GM12875 (cell line): Measurements from ENCODE around the gene SLC25A27.
A peak's percentile ranks its signal among the peaks of the same experiment; 100 is the strongest.

Source experiments
- H3K4me3 ChIP-seq: one replicate; pipeline ENCODE4 v1.5.1; 2011; ENCODE audit warnings: low read depth, low read length, control low read depth
- TF ChIP-seq, protein P1 (sequence below): IDR thresholded peaks from 2 replicates; pipeline ENCODE4 v1.5.1; 2011; ENCODE audit warnings: low read depth, mild to moderate bottlenecking, control low read depth, inconsistent platforms, low read length, moderate library complexity, borderline replicate concordance; ENCODE audit not compliant: insufficient read depth

The SLC25A27 gene

GRCh38 chr6:46674410-46674809 is 21.6 kb downstream of the SLC25A27 start:
- TF ChIP-seq, protein P1, sequence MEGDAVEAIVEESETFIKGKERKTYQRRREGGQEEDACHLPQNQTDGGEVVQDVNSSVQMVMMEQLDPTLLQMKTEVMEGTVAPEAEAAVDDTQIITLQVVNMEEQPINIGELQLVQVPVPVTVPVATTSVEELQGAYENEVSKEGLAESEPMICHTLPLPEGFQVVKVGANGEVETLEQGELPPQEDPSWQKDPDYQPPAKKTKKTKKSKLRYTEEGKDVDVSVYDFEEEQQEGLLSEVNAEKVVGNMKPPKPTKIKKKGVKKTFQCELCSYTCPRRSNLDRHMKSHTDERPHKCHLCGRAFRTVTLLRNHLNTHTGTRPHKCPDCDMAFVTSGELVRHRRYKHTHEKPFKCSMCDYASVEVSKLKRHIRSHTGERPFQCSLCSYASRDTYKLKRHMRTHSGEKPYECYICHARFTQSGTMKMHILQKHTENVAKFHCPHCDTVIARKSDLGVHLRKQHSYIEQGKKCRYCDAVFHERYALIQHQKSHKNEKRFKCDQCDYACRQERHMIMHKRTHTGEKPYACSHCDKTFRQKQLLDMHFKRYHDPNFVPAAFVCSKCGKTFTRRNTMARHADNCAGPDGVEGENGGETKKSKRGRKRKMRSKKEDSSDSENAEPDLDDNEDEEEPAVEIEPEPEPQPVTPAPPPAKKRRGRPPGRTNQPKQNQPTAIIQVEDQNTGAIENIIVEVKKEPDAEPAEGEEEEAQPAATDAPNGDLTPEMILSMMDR = no peak
- H3K4me3 ChIP-seq = no peak overlapping the region

DNA sequence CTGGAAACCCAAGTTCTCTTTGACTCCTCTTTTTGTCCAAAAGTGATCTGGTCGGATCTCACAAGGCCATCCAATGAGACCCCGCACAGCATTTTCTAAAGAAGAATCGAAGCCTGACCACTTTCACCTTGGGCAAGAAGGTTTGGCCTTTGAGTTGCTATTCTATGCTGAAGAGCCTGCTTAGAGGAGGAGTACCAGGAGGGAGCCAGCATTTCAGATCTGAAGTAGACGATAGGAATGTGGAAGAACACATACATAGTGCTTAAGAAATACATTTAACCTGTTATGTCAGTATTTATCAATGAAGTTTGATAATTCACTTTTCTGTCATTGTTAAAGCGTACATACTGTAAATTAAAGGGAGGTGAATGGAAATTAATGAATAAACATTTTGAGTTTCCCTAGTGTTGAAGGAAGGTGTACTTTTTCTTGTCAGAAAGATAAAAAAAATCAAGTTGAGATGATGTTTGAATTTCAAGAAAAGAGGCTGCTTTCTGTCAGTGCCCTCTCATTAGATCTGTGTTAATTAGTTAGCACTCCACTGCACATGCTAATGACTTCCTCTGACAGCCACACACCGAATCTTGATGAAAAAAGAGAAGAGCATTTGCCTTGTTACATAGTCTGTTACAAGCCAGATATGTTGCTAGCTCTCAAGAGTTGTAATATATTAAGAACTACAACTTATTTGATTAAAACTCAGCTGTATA is 24.0 kb downstream of the SLC25A27 start:
- TF ChIP-seq, protein P1 = no peak
- no peak overlapping the region for H3K4me3 ChIP-seq

GRCh38 chr6:46677314-46677654 is 24.5 kb downstream of the SLC25A27 start:
- no peak overlapping the region for H3K4me3 ChIP-seq
- TF ChIP-seq, protein P1 = peak; percentile 45; the same call in 1 of the 2 replicates

DNA sequence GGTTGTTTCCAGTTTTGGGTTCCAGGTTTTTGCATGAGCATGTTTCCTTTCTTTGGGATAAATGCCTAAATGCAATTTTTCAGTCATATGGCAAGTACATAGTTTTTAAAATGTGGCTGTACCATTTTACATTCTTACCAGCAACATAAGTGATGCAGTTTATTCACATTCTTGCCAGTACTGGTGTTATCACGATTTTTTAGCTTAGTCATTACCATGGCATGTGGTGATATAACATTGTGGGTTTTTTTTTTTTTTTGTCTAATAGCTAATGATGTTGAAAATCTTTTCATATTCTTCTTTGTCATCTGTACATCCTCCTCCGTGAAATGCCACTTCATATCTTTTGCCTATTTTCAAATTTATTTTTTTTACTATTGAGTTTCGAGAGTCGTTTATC is 32.0 kb downstream of the SLC25A27 start:
- TF ChIP-seq, protein P1 = no peak

DNA sequence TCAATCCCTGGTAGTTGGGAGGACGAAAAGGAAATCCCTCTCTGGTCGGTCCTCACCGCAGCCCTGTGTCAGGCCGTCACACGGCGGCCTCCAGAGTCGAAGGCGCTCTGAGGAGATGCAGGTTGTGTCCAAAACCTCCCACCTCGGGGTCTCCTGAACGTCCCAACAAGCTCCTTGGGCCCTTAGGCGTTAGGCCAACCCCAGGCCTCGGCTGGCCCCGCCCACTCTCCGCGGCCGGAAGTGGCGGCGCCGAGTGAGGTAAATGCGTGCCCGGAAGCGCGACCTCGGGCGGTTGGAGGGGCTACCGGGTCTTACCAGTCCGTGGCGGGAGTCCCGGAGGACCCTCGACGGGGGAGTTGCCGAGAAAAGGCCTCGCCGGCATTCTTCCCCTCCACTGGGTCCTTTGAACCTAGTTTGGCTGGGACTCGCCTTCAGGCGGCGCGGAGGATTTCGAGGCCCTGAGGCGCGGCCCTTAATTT is 34.9 kb downstream of the SLC25A27 start, which contains the start of gene TDRD6:
TSS of gene TDRD6 (plus strand) at position 267 of the 479 bp plus-strand sequence. CDS start 244 bp downstream, outside the sequence.
- TF ChIP-seq, protein P1 = no peak
- no peak within 1 kb of the TSS for H3K4me3 ChIP-seq

More for the DNA sequence above, 32.0 kb downstream of the SLC25A27 start:
- no peak overlapping the region for H3K4me3 ChIP-seq

GRCh38 chr6:46688117-46688965 is 35.6 kb downstream of the SLC25A27 start:
- H3K4me3 ChIP-seq = no peak overlapping the region
- TF ChIP-seq, protein P1 = no peak
